Parathyroid adenoma (tissue), 2 donors: Measurements from ENCODE around the gene SUSD2.

ENCODE experiments used
- H2AFZ ChIP-seq: fragments of 300-600 bp; sonication (generic); one replicate; pipeline ENCODE4 v1.7.0; 2017; ENCODE audit warnings: antibody characterized with exemption, mild to moderate bottlenecking
- H3K27ac ChIP-seq: fragments of 300-600 bp; sonication (generic); one replicate; pipeline ENCODE4 v1.7.0; 2017
- H3K27me3 ChIP-seq: fragments of 300-600 bp; sonication (generic); one replicate; pipeline ENCODE4 v1.7.0; 2017; ENCODE audit warnings: low read length; ENCODE audit not compliant: control insufficient read depth, insufficient read depth
- H3K36me3 ChIP-seq: fragments of 300-600 bp; sonication (generic); one replicate; pipeline ENCODE4 v1.7.0; 2017; ENCODE audit warnings: low read length; ENCODE audit not compliant: control insufficient read depth, insufficient read depth
- H3K4me1 ChIP-seq: fragments of 300-600 bp; sonication (generic); one replicate; pipeline ENCODE4 v1.7.0; 2017; ENCODE audit warnings: control low read depth
- H3K4me2 ChIP-seq: fragments of 300-600 bp; sonication (generic); one replicate; pipeline ENCODE4 v1.7.0; 2017; ENCODE audit warnings: low read length
- H3K4me3 ChIP-seq: fragments of 300-600 bp; sonication (generic); one replicate; pipeline ENCODE4 v1.7.0; 2017; ENCODE audit warnings: low read depth, low read length
- H3K79me2 ChIP-seq: fragments of 300-600 bp; sonication (generic); one replicate; pipeline ENCODE4 v1.7.0; 2017; ENCODE audit warnings: control low read depth
- H3K9ac ChIP-seq: fragments of 300-600 bp; sonication (generic); one replicate; pipeline ENCODE4 v1.7.0; 2017; ENCODE audit warnings: mild to moderate bottlenecking
- H3K9me3 ChIP-seq: fragments of 300-600 bp; sonication (generic); one replicate; pipeline ENCODE4 v1.7.0; 2017; ENCODE audit warnings: low read length; ENCODE audit not compliant: control insufficient read depth
- TF ChIP-seq, protein P1 (sequence below): fragments of 300-600 bp; sonication (generic); IDR thresholded peaks from one replicate; pipeline ENCODE4 v1.7.0; 2017; ENCODE audit warnings: antibody characterized with exemption, mild to moderate bottlenecking
- donor health status: primary hyperparathyroidism.

Gene SUSD2

GRCh38 chr22:24146194-24146616 lies 35.1 kb upstream of the SUSD2 start:
- TF ChIP-seq, protein P1, sequence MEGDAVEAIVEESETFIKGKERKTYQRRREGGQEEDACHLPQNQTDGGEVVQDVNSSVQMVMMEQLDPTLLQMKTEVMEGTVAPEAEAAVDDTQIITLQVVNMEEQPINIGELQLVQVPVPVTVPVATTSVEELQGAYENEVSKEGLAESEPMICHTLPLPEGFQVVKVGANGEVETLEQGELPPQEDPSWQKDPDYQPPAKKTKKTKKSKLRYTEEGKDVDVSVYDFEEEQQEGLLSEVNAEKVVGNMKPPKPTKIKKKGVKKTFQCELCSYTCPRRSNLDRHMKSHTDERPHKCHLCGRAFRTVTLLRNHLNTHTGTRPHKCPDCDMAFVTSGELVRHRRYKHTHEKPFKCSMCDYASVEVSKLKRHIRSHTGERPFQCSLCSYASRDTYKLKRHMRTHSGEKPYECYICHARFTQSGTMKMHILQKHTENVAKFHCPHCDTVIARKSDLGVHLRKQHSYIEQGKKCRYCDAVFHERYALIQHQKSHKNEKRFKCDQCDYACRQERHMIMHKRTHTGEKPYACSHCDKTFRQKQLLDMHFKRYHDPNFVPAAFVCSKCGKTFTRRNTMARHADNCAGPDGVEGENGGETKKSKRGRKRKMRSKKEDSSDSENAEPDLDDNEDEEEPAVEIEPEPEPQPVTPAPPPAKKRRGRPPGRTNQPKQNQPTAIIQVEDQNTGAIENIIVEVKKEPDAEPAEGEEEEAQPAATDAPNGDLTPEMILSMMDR: no peak
- Histone ChIP-seq H3K4me2 (peak overlapping the region; percentile 64), H2AFZ (no peak overlapping the region), H3K9ac (no peak overlapping the region), H3K4me3 (peak overlapping the region; percentile 3), H3K27ac (peak overlapping the region; percentile 70), H3K36me3 (no peaks in the 10 kb centered on the region), H3K4me1 (peaks cover 8% of the 10 kb centered on the region), H3K9me3 (no peaks in the 10 kb centered on the region), H3K79me2 (no peaks in the 10 kb centered on the region), H3K27me3 (no peaks in the 10 kb centered on the region)

GRCh38 chr22:24146791-24147353 lies 34.4 kb upstream of the SUSD2 start:
- H3K4me2 ChIP-seq: no peak overlapping the region
- TF ChIP-seq, protein P1: no peak
- H3K27ac ChIP-seq: peak overlapping the region; percentile 36
- no peak overlapping the region for H2AFZ ChIP-seq
- H3K36me3 ChIP-seq: no peaks in the 10 kb centered on the region
- no peaks in the 10 kb centered on the region for H3K79me2 ChIP-seq
- H3K4me3 ChIP-seq: no peak overlapping the region
- H3K9ac ChIP-seq: no peak overlapping the region
- no peaks in the 10 kb centered on the region for H3K27me3 ChIP-seq
- H3K4me1 ChIP-seq: peaks cover 8% of the 10 kb centered on the region
- H3K9me3 ChIP-seq: no peaks in the 10 kb centered on the region

GRCh38 chr22:24147666-24148065 lies 33.6 kb upstream of the SUSD2 start:
- Histone ChIP-seq H3K9ac (no peak overlapping the region), H3K4me1 (peaks cover 8% of the 10 kb centered on the region), H2AFZ (no peak overlapping the region), H3K27me3 (no peaks in the 10 kb centered on the region), H3K9me3 (no peaks in the 10 kb centered on the region), H3K79me2 (no peaks in the 10 kb centered on the region), H3K36me3 (no peaks in the 10 kb centered on the region), H3K4me2 (no peak overlapping the region), H3K27ac (peak overlapping the region; percentile 30), H3K4me3 (no peak overlapping the region)
- TF ChIP-seq, protein P1: no peak

DNA sequence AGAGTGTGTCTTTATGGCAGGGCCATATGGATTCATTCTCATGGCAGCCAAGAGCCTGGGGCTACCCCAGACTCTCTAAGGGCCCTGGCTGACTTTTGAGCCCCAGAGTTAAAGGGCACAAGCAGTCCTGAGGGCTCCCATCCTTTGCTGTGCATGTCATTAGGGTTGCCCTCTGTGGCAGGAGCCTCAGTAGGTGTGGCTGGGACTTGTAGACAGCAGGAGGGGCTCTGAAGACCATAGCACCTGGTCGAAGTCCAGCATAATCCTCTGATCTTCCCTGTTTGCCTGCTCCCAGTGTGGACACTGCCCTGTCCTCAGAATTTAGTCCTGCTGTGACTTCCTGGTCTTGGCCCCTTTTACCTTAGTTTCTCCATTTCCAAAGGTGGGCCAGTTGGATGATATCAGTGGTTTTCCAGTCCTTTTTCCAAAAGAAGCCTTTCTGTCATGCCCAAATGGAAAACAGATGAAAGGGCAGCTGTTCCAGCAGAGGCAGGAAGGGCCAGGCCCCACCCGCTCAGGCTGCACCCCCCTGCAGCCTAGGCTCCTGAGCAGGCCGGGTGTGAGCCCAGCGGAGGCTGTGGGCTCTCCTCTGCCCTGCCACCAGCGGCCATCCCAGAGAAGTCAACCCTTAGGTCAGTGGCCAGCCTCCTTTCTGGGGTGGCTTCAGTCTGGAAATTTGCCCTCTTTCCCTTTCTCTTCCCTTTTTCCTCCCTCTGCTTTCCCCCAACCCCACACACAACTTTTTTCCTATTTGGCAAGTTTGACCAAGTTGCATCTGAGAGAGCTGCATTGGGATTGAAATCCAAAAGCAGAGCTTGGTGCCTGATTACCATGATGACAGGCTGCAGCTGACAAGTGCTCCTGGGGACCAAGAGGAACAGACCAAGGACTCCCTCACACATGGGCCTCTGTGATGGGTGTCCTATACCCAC lies 32.8 kb upstream of the SUSD2 start:
- H3K4me3 ChIP-seq: no peak overlapping the region
- no peaks in the 10 kb centered on the region for H3K9me3 ChIP-seq
- no peaks in the 10 kb centered on the region for H3K27me3 ChIP-seq
- no peaks in the 10 kb centered on the region for H3K36me3 ChIP-seq
- H3K27ac ChIP-seq: no peak overlapping the region
- peaks cover 8% of the 10 kb centered on the region for H3K4me1 ChIP-seq
- H3K9ac ChIP-seq: no peak overlapping the region
- H3K79me2 ChIP-seq: no peaks in the 10 kb centered on the region
- H2AFZ ChIP-seq: no peak overlapping the region
- TF ChIP-seq, protein P1: no peak
- H3K4me2 ChIP-seq: no peak overlapping the region
